ENCODE measurements around the gene NFIX. TPM values are rescaled to one million over a fixed set of nuclear protein-coding genes. Genes with fewer than 3 reads are reported as not detected.

The NFIX gene
- total and polyA plus RNA-seq, 9 of the 15 experiments (the other 6 are each of a cell fraction or from before 2014, with no cell fraction given) = 0.28 to 26.8 (median 5.4) TPM

- TF ChIP-seq MCM5 (IDR thresholded peaks at IDR 0.05; ENCODE audit: low read depth) (no peak), DPF2 (IDR thresholded peaks at IDR 0.05) (peak; percentile 65), MAFG (tag; conservative IDR thresholded peaks at IDR 0.05) (no peak), EP400 (IDR thresholded peaks at IDR 0.05) (peak; percentile 94), TARDBP (IDR thresholded peaks at IDR 0.05) (peak; percentile 98), ZNF175 (CRISPR knock-in tag; IDR thresholded peaks at IDR 0.05; ENCODE audit: low read depth) (no peak), ZFPM2 (CRISPR knock-in tag; IDR thresholded peaks at IDR 0.05) (0 out of 2 replicates have a peak, but pooled peaks have one; percentile 44), HES1 (IDR thresholded peaks at IDR 0.05; ENCODE audit: low read depth) (peak; percentile 87), NR2C1 (IDR thresholded peaks at IDR 0.05) (peak; percentile 97), NR2C1 (tag; IDR thresholded peaks at IDR 0.05) (peak; percentile 97), ZNF134 (CRISPR knock-in tag; conservative IDR thresholded peaks at IDR 0.05) (no peak), TCF7 (IDR thresholded peaks at IDR 0.05; ENCODE audit: borderline replicate concordance) (no peak), PTTG1 (tag; IDR thresholded peaks at IDR 0.05; ENCODE audit: low read depth) (no peak), EP300 (IDR thresholded peaks at IDR 0.05; ENCODE audit: low read length) (no peak), FOXP4 (CRISPR knock-in tag; IDR thresholded peaks at IDR 0.05; ENCODE audit: borderline replicate concordance) (no peak), JUND (IDR thresholded peaks at IDR 0.05; ENCODE audit: borderline replicate concordance, low read depth, low read length) (peak; percentile 93), JUND (tag; IDR thresholded peaks at IDR 0.05; ENCODE audit: borderline replicate concordance, low read depth, low read length) (peak; percentile 93), NCOR1 (IDR thresholded peaks at IDR 0.05) (peak; percentile 58; the same call in 1 of the 2 replicates), SAFB2 (IDR thresholded peaks at IDR 0.05; ENCODE audit: borderline replicate concordance, low read depth, low read length, severe bottlenecking) (no peak), CHD4 (IDR thresholded peaks at IDR 0.05; ENCODE audit: insufficient read depth, insufficient replicate concordance, low read depth, low read length, poor library complexity, severe bottlenecking) (no peak), ATF6 (CRISPR knock-in tag; IDR thresholded peaks at IDR 0.05) (peak; percentile 31; the same call in 1 of the 2 replicates), CC2D1A (IDR thresholded peaks at IDR 0.05) (no peak), PCBP1 (IDR thresholded peaks at IDR 0.05; ENCODE audit: low read depth, low read length, poor library complexity, severe bottlenecking) (no peak), XRCC5 (IDR thresholded peaks at IDR 0.05; ENCODE audit: low read depth, low read length) (no peak)
Observed at GRCh38 chr19:12945479-12946091, 49.7 kb upstream of the NFIX start, which contains the start of gene RAD23A (continued).
